Stimulated activated CD4-positive, alpha-beta T cell treated with anti-CD3 and anti-CD28 coated beads, TNF-alpha, amount 100 ng/mL, for 24 hours (primary cell): ENCODE data around the gene FBXO41.

Experiments
- DNase-seq, 3 experiments: peaks; one replicate each; pipeline ENCODE4 v3.0.0-alpha.2; 2020; ENCODE audit warnings: low read depth in 3 of 3

The FBXO41 gene, protein sequence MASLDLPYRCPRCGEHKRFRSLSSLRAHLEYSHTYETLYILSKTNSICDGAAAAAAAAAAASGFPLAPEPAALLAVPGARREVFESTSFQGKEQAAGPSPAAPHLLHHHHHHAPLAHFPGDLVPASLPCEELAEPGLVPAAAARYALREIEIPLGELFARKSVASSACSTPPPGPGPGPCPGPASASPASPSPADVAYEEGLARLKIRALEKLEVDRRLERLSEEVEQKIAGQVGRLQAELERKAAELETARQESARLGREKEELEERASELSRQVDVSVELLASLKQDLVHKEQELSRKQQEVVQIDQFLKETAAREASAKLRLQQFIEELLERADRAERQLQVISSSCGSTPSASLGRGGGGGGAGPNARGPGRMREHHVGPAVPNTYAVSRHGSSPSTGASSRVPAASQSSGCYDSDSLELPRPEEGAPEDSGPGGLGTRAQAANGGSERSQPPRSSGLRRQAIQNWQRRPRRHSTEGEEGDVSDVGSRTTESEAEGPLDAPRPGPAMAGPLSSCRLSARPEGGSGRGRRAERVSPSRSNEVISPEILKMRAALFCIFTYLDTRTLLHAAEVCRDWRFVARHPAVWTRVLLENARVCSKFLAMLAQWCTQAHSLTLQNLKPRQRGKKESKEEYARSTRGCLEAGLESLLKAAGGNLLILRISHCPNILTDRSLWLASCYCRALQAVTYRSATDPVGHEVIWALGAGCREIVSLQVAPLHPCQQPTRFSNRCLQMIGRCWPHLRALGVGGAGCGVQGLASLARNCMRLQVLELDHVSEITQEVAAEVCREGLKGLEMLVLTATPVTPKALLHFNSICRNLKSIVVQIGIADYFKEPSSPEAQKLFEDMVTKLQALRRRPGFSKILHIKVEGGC

DNA sequence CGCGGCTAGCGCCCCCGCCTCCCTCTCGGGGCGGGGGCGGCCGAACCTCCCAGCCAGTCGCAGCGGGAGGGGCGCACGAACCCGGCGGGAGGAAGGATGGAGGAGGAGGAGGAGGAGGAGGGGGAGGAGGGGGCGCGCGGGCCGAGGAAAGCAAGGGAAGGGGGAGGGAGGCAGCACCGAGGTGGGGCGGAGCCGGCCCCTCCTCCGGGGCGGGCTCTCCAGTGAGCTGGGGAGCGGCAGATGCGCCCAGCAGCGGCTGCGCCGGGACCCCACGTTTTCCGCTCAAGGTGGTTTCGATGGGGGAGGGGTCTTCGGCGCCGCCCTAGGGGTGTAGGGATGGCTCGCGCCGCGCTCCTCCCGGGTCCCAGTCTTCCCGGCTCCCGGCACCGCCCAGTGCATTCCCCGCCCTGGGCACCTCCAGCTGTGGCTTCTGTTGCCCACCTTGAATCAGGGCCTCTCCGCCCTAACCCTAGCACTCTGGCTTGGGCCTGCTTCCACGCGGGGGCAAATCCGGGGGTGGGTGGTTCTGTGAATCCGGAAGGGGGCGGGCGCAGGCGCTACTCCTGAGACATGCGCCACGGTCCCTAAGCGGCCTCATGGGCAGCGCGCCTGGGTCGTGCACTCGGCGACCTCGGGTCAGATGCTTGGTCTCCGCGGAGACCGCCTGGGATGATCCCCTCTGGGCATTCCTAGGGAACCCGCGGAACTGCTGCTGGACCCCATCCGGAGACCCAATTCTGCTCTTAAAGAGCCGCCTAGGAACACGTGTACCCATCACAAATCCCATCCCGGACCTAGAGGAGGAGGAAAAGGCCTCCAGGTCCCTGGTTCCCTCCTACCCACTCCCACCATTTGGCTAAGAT lies at the start of gene FBXO41:
Gene FBXO41, minus strand, starts transcription at position 183 of the 863 bp plus-strand sequence. CDS start 14,848 bp downstream, outside the sequence.
- peak; percentile 33 to 80 (median 46) for DNase-seq

DNA sequence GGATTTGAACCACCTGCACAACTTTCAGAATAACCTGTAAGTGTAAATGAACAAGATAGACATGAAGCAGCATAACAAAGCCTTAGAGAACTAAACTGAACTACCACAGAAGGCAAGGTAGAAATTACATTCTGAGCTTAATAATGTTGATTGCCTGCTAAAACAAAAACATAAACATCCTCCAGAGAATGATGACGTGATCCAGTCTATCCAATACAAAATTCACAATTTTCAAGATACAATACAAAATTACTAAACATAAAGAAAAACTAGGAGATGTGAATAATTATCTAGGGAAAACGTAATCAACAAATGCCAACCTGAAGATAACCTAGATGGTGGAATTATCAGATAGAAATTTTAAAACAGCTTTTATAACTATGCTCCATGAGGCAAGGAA lies 49.8 kb upstream of the FBXO41 start:
- DNase-seq: no peak

DNA sequence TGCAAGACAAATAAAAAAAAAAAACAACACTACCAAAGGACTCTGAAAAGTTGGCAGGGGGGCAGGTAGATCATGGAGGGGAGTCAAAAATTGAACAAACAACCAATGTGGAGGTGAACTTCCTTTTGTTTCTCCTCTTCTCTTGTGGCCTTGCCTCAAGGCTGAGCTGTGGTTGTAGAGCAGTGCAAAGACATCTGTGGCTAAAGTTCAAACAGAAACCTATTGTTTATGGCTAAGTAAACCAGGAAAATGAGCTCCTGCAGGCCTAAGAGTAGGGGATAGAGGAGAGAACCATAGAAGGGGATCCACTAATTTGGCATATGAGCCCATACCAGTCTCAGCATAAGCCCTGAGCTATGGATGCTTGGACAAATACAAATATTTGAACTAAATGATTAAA lies 49.3 kb upstream of the FBXO41 start:
- no peak for DNase-seq

DNA sequence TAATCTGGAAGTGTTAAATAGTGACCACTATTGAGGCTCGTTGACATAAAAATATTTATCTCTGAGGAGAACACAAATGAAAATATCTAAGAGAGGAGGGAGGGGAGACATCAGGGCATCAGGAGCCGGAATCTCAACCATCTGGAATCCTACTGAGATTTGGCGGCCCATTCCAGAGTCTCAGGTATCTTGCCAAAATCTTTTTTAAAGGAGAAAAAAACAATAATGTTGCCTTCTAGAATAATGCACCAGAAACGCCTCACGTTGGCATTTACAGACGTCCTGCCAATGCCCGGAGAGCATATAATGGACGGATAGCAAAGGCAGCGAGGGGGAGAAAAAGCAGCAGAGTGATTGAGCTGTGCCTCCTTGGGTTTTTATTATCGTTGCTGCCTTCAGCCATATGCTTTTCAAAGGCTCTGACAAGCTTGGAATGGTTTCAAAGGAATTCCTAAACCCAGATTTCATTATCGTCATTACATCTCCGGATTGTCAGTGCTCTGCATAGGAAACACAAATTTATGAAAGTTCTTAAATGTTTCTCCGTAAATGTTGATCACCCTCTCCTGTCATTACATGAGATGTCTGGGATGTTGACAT lies 39.9 kb upstream of the FBXO41 start:
- no peak for DNase-seq

DNA sequence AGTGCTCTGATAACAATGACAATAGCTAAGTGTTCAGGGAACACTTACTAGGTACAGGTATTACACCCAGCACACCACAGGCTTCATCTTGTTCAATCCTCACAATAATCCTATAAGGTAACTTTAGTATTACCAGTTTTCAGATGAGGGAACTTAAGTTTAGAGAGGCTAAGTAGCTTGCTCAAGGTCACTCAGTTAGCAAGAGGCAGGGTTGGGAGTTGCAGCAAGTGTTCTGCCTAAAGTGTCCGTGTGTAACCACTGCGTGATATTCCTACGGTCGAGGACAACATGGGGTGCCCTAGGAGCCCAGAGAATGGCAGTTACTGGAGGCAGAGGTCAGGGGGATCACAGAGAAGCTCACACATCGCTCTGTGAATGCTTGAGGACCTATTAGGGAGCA lies 39.3 kb upstream of the FBXO41 start:
- no peak for DNase-seq

DNA sequence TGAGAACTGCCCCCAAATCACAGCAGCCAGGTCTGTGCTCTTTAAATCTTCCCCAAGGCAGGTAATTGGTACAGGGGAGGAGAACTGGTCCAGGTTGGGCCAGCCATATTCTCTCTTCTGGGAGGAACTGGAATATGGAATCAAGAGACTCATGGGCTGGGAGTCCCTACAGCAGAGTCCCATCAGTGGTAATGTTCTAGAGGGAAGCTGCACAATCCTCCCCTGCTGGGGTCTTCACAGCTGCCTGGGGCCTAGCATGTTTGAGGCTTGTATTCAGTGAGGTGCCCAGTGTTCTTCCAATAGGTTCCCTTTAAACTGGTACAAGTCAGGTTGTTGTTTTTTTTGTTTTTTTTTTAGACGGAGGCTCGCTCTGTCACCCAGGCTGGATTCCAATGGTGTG lies 30.2 kb upstream of the FBXO41 start:
- no peak for DNase-seq

DNA sequence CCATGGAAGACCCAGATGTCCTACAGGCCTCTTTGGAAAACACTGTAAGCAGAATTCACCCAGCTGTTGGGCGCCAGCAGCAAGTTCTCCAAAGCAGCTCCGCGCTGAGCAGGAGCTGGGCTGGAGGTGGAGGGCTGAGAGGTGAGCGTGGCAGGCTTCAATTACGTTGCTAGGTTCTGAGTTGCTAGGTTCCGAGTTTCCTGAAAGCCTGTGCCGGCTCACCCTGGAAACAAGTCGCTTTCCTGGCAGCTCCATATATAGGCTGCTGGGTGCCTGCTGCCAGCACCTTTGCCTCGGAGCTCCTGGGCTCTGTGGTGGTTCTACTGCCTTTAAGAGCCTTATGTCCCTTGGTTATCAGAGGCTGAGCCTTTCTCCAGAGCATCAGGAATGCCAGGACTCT lies 23.4 kb upstream of the FBXO41 start:
- no peak for DNase-seq

DNA sequence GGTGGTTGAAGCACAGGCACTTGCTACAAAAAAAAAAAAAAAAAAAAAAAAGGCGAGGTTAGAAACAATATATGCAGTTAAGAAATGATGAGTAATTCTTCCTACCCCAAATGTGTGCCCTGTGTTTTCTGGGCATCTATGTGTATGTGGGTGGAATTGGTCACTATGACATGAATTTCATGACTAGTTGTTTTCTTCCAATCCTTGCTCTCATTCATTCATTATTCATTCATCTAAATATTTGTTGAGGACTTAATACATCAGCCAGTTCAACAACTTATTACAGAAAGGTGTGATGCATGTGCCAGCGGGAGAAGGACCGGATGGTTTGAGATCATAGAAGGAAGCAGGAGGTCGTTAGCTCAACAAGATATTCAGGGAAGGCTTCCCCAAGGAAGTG lies 17.4 kb upstream of the FBXO41 start:
- DNase-seq: no peak

DNA sequence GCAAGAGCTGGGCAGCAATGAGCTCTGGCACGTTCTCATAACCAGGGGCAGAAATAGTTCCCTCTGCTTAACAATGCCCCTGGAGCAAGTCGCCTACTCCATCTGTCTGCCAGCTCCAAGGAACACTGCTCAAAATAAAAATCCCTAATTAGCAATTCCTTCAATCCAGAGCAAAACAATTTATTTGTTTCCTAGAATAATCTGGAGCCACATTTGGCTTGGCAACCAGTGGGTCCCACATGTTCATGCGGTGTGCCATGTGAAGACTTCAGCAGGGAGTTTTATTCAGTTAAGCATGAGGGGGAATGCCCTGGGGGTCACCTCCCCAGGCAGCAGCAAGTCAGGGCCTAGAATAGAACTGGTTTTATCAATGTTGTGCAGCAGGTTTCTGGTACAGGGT lies 16.6 kb upstream of the FBXO41 start:
- DNase-seq: no peak

DNA sequence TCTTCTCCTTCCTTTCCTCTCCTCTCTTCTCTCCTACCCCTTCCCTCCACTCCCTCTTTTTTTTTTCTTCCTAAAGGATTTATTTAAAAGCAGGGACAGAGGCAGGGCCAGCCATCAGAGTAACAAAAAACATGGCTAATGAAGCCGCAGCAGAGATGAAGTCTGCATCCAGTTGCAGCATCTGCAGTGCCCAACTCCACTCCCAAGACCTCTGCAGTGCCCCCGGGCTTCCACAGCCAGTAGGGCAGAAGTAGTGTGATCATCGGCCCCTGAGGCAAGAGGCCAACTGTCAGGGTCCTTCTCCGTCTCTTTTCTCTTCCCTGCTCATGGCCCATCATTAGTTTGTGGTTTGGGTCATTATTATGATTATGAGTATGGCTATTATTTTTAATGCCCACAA lies 13.3 kb upstream of the FBXO41 start:
- DNase-seq: no peak

DNA sequence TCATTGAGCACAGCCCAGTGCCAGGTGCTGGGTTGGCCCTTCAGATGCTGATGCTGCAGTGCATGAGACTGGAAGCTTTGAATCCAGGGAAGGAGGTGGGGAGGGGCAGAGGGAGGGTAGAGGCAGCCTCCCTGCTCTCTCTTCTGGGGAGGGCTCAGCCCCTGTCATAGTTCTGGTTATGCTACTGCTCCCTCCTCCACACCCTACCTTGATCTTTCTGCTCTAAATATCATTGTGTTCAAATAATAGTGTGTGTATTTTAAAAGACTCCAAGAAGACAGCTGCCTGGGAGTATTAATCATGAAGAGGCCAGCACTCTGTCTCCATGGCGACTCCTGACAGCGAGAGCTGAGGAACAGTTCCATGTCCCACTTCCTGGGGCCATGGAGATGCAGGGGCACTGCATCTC lies 12.9 kb upstream of the FBXO41 start:
- DNase-seq: no peak

DNA sequence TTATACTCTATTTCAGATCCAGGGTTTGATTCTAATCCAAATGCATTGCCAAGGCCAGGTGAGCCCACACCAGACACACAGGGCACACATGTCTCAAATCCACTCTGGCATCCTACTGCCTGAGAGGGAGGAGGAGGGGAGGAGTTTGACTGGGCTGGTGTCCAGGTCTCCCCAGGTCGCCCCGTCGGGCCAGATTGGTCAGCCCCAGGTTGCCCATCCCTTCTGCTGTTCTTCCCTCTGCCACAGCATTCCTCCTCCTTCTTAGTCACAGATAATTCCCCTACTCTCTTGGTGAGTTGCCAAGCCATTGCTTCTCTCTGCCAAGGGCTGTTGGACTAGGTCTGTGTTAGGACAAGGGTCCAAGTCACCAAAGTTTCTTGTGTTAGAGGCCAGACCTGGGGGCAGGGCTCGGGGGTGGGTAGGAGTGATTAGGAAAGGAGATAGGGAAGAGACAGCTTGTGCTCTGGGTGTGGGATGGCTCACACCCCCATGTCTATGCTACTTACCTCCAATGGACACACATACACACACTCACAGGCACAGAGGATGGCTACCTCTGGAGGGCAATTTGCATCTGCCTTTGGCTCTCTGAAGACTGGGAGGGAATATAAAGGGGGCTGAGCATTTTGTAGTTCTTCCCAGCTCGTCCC lies 11.6 kb upstream of the FBXO41 start:
- DNase-seq: no peak

DNA sequence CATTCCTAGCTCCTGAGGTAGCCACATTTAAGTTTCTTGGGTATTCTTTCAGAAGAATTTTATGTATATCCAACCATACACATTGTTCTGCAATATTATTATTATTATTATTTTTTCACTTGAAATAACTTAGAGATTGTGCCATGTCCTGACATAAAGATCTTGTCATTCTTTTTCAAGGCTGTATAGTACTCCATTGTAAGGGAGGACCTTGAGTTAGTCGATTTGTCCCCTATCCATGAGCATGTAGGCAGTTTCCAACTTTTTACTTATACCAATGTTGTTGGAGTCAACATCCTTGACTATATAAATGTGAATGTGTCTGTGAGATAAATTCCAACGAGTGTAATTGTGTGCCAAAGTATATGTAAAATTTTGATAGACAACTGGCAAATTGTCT lies 10.0 kb upstream of the FBXO41 start:
- DNase-seq: no peak

DNA sequence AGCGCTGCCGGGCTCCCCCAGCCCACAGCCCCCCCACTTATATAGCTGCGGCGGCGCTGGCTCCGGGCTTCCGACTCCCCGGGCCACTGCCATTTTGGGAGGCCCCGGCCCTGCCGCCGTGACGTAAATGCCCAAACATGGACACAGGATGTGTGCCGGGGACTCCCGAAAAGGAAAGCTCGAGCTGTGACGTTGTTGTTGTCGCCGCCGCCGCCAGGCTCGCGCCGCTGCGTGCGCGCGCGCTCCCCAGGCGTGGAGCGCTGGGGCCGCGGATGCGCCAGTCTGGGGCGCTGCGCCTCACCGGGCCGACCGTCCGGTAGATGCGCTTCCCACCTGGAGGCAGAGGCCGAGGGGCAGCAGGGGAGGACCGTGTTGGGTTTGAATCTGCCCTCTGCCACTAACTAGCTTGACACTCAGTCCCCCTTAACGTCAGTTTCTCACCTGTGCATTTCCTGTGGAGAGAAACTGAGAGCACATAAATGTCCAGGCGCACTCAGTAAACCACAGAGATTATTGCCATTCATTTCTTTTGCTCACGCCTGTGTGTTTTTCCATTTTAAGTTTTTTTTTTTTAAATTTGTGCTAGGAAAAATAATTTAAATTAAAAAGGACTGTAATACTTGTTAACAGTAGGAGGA lies 9.4 kb upstream of the FBXO41 start, which contains the start of gene EGR4:
Gene EGR4, minus strand, starts transcription at position 15 of the 638 bp plus-strand sequence. CDS start 231 bp downstream, outside the sequence.
- peak; percentile 79 to 87 (median 82) for DNase-seq

DNA sequence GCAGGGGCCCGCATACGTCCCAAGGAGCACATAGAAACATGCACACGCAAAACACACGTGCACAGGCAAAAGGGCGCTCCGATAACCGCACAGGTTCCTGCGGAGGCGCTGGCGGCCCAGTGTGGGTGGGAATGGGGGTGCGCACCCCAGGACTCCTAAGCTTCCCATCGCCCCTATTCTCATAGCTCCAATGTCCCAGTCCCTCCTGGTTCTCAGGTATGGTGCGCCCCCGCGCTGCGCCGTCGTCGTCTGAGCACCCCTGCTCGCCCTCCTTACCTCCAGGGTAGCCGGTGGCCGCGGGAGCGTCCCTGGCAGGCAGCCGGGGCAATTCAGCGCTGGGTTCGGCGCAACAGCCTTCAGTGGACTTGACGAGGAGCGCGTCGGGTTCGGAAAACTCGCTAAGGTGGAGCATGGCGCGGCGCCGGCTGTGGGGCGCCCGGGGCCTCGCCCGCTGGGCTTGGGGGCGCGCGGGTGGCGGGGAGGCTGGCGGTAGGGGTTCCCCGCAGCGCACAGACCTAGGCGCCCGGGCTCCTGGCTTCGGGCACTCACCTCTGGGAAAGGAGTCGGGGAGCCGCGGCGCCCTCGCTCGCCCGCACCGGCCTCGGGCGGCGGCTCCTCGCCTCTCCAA lies 8.7 kb upstream of the FBXO41 start:
- peak in 1 of 3 experiments; percentile 13 for DNase-seq

DNA sequence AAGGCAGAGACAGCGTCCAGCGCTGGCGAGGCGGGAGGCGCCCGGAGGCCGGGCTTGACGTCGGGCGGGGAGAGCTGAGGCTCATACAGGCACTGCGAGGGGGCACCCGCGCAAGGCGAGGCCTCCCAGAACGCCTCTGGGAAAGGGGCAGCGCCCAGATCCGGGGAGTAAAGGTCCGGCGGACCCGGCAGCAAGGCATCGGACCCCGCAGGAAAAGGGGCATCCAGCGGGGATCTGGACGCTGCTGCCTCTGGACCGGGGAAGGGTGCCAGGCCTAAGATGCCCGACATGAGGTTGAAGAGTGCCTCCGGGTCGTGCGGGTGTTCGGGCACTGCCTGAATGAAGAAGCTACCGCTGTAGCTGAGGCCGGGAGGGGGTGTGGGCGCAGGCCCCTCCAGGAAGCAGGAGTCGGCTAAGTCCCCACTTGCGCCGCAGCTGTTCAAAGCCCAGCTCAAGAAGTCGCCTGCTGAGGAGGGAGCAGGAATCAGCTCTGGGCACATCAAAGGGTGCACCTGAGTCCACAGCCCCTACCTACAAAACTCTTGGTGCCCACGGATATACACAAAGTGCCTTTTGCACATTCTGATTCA lies 8.1 kb upstream of the FBXO41 start:
- no peak for DNase-seq

DNA sequence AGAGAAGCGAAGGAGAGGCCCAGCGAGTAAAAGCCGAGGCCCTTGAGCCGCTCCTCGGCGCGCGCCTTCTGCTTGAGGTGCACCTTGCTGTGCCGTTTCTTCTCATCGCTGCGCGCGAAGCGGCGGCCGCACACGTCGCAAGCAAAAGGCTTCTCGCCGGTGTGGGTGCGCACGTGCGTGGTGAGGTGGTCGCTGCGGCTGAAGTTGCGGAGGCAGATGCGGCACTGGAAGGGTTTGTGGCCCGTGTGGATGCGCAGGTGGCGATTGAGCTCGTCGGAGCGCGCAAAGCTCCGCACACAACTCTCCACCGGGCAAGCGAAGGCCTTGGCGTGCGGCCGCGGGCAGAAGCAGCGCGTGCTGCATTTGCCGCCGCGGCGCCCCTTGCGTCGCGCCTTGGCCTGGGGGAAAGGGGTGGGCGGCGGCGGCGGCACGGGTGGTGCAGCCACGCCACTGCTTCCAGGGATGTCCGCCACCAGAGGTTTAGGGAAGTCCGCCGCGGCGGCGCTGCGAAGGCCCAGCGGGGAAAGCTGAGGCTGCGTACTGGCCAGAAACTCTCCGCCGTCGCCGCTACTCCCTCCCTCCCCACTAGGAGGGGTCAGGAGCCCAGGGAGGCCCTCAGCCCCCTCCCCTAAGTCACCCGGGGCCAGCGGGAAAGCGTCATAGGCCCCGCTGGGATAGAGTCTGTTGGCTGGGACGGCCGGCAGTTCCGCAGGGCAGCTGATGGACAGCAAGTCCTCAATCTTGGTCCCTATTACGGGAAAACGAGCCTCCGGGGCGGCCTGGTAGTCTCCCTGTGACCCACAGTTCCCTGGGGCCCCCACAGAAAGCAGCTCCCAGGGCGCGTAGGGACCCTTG lies 7.4 kb upstream of the FBXO41 start:
- peak in 1 of 3 experiments; percentile 5 for DNase-seq

DNA sequence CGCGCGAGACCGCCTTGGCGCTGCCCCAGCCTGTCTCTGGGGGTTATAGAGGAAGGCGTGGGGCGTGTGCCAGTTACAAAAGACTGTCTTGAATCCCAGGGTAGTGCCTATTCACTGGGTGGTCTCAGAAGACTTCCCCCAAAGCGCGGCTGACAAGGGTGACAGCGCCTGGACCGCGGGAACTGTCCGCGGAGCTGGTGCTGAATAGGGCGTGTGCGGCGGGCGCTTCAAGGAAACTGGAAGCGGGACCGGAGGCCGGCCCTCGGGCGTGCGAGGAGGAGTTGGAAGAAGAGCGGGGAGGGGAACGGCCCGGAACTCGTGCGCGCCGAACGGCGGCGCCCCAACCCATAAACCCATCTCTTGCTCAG lies 6.8 kb upstream of the FBXO41 start:
- peak in 2 of 3 experiments; percentile 26 to 59 for DNase-seq
